NT2/D1 (cell line): ENCODE results near the gene MED12L.

ENCODE experiments used
- SUZ12 ChIP-seq: IDR thresholded peaks from 2 replicates; pipeline ENCODE4 v1.6.1; 2011; ENCODE audit not compliant: insufficient read length, insufficient read depth; ENCODE audit errors: extremely low read depth
- ZNF274 ChIP-seq: IDR thresholded peaks from 2 replicates; pipeline ENCODE4 v1.6.1; 2011; ENCODE audit warnings: mild to moderate bottlenecking, low read depth, low read length

GRCh38 chr3:151076626-151077025, 8.8 kb upstream of the MED12L start:
- TF ChIP-seq ZNF274, result no peak
- no peak for TF ChIP-seq SUZ12
